ENCODE results near the gene CDK6.

Gene CDK6

DNA sequence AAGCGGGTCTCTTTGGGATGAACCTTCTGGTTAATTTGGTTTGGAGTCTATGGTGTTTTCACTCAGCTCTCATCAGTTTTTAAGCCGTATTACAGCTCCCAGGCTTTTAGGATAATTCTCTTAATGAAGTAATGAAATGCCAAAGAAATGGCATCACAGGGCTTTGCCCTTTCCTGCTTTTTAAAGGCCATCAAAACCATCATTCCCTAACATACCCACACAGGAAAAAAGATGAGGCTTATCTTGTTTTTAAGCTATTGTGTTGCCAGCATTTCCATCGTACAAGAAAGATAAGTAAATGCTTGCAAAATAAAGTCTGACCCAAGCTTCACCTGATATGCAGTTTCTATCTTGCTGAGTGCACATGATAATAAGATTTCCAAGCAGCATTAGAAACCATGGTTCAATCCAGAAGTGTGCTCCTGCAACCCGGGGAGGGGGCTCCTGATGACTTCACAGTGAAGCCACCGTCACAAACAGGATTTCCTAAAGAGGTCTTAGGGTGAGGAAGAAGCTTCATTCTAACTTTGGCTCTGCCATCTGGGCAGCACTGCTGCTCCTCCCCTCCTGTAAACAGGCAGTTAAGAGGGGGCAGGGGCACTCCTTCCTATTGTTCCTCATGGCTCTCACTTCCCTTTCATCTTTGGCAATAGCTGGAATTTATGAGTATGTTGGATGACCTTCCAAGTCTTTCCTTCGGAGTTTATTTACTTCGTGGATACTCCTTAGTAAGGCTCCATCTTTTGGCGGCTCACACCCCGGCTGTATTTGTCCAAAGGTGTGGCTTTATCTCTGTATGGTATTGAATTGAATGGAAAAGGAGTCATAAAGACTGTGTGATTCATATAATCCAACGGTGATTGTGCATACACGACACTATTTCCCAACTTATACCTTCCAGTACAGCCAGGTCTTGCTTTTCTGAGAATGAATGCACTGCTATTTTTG lies 191.0 kb downstream of the CDK6 start:
- peak in 1 of 3 experiments; percentile 24 for DNase-seq (ENCODE audit: low read depth in 3 of 3)

DNA sequence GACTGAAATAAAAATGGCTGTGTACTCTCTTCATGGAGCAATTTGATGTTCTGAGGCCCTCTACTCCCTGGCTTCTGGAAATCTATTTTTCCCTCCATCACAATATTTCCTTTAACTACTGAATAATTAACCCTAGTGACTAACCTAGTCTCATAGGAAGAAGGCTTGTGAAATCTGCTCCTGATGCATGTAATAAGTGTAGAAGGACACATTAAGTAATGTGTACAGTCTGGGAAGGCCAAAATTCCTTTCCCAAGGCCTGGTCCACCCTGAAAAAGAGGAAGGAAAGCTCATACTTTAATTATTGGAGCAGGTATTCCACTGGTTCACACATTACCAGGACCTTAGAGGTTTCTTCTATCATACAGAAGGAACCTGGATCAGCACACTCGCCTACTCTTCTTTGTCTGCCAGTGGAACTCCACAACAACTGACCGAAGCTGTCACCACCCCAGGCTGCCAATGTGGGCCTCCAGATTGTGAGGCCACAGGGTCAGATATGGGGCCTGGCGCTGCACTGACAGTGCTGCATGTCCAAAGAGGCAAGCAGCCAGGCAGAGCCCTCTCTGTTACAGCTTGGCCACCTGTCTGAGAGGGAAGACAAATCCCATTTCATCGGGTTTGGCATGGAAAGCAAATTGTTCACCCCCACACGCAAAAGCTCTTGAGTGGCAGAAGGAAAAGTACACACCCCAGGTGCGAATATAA lies 191.8 kb downstream of the CDK6 start:
- no peak for DNase-seq (ENCODE audit: low read depth in 3 of 3)

DNA sequence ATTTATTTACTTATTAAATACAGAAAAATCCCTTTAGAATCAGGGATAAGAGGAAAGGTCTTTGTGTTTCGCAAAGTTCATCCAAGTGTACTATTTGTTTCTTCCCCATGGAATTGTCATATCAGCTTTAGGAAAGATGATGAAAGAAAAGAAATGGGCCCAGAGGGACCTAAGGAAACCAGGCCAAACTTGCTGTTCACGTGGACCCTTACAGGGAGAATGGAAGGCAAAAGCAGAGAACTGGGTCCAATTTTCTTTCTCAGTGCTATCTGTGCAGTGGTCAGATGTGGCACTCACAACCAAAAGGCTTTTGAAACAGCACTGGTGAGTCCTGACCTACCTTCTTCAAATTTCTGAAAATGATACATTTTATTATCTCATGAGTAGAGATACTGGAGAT lies 192.6 kb downstream of the CDK6 start:
- no peak for DNase-seq (ENCODE audit: low read depth in 3 of 3)

DNA sequence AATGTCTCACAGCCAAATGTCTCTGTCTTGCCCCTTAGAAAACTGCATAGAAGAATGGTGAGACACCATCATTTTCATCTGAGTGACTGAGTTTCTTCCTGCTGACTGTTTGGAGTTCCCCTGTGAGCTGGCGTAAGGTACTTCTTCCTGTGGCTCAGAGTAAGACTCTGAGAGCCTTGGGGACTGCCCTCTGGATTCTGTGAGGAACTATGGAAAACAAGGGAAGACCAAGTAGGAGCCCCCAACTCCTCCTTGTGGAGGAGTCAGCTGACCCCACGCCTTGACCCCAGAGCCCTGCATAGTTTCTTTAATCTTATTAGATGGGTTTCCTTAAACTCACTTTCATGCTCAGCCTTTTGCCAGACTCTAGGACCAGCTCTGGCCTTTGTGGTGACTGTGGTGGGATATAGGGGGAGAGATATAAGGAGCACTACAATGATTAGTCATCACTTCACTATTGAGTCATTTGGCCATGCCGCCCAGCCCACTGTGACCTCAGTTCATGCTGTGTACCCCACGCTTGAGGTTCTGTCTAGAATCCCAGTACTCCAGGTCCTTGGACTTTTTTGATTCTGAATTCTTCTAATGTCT lies 194.4 kb downstream of the CDK6 start:
- peak; percentile 28 to 66 (median 46) for DNase-seq (ENCODE audit: low read depth in 3 of 3)

DNA sequence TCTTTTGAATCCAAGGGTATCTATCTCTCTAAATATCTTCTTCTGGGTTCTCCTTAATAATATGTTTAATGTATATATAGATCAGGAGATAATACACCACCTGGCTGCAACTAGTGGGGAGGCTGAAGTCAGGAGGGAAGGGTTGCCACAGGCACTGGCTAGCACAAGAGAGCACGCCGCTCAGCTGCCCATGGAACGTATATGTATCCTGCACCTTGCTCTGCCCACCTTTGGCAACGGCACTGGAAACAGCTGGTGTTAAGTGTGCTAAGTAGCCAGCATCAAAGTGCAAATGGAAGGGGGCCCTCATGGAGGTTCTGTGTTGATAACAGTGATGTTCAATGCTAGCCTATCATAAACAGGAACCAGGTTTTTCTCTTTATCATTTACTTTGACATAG lies 196.4 kb downstream of the CDK6 start:
- no peak for DNase-seq (ENCODE audit: low read depth in 3 of 3)

DNA sequence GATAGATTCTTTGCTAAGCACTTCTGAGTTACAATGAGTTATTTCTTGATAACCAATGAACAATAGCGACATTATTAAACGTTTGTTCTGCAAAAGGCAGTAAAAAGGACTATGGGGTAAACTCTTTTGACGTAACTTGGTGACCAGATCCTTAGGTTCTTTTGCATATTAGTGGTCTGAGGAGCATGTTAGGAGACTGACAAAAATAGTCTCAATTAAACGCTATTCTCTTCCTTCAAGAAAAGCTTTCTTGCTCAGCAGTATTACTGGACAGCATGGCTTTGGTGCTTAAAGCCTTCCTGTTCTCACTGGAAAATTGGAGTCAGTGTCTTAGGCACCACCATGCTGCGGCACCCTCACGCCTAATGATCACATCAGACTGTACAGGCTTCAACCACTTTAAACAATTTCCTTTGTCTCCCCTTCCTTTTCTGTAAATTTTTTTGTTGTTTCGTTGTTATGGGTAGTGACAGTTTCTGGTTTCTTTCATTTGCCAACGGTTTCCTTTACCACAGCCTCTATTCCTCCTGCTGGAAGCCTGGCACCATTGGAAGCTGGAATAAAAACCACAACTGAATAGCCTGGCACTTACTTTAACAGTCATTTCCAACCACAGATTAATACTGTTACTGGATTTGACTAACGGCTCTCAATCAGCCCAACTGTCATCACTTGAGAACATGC lies 197.0 kb downstream of the CDK6 start:
- peak in 1 of 3 experiments; percentile 32 for DNase-seq (ENCODE audit: low read depth in 3 of 3)

DNA sequence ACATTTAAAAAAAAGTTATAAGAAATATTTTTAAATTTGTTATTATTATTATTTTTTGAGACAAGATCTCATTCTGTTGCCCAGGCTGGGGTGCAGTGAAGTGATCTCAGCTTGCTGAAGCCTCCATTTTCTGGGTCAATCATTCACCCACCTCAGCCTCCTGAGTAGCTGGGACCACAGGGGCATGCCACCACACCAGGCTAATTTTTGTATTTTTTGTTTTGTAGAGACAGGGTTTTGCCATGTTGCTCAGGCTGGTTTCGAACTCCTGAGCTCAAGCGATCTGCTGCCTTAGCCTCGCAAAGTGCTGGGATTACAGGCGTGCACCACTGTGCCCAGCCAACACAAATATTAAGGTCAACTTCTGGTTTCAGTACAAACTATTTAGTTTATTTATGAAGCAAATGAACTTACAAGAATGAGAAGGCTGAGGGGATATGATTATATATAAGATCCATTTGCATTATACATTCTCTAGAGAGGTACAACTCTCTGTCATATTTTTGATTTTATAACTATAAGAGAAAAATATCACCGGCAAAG lies 200.3 kb downstream of the CDK6 start:
- DNase-seq (ENCODE audit: low read depth in 3 of 3) = no peak

DNA sequence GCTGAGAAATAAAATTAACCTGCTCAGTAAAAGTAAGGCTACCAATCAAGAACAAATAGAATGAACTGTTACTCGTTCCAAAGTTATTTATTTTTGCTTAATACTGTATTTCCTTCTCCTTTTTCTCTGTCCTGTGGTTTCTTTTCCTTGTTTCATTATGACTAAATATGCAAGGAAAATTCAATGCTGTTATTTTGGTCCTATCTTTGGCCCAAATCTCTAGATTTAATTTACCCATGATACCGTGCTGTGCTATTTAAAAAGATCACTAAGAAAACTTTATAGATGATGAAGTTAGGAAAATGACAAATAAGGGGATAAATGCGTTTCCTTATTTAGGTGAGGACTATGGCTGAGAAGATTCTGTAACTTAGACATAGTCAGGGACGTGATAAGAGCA lies 200.8 kb downstream of the CDK6 start:
- no peak for DNase-seq (ENCODE audit: low read depth in 3 of 3)

DNA sequence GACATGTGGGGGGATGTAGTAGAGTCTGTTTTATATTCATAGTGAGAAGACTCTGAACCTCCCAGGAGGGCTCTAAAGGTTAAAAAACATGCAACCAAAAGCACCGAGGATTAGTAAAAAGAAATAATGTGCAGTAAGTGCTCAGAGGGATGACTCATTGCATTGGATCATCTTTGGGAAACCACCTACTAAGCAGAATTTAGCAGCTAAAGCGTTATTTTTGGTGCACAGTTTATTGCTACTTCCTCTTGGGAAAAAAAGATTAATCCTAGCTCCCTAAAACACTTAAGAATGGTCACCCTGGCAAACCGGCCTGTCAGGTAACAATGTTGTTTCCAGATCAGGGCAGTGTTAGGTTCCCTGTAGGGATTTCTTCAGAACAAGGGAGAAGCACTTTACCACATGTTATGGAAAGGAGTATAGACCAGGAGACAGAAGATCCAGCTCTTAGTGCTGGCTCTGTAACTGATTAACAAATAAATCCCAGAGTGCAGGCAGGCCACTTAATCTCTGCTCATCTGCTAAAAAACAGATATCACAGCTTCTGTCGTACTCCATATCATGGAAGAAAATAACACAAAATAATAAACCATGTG lies 201.4 kb downstream of the CDK6 start:
- DNase-seq (ENCODE audit: low read depth in 3 of 3) = no peak

DNA sequence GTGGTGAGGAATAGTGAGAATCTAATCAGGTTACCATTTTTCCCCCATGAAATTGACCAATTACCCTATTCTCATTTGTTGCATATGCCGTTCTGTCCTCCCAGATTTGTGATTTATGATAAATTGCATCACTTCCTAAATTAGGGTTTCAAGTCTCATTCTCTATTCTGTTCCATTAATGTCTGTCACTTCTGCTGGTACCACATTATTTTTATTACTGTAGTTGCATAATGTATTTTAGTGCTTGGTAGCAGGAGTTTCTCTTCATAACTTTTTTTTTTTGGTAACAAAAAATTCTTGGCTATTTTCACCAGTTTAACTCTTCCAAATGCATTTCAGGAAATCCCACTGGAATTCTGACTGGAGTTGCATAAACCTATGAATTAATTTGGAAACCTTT lies 202.2 kb downstream of the CDK6 start:
- DNase-seq (ENCODE audit: low read depth in 3 of 3) = no peak

DNA sequence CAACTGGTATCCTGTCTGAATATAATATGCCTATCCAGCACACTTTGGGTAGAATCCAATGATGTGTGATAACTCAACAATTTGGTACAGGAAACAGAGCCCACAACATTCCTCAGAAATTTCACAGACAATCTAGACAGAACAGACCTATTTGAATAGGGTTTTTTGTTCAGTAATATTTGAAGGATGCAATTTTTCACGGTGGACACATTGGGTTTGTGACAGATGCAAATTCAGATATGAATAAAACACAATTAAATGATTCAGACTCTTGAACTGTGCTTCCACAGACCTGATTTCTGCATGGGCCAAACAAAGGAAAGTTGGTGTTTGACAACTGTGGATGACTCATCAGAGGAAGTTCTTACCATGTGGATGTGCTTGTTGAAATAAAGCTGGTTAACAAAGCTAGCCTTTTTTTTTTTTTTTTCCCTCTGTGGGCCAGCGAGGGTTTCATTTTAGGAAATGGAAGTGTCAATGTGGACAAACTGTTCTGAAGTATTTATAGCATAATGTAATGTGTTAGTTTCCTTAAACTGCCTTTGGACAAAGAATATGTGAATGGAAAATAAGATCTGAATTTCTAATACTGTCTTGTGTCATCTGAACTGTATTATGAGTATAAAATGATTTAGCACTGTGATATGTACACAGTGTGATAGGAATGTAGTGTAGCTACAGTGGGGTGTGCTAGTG lies 203.0 kb downstream of the CDK6 start:
- no peak for DNase-seq (ENCODE audit: low read depth in 3 of 3)

DNA sequence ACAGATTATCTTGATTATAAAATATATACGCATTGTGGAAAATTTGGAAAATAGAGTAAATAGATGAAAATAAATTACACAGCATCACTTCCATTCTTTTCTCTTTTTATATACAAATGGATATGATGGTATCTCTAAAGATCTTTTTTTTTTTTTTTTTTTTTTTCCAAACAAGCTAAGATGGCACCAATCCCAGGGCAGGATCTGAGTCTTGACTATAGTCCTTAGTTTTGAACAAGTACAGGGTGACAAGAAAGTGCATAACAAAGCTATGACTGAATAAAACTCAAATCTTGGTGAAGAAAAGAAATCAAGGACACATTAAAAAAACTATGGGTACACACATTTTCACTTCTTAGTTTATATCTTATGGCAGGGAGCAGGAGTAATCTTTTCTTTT lies 203.6 kb downstream of the CDK6 start:
- no peak for DNase-seq (ENCODE audit: low read depth in 3 of 3)

DNA sequence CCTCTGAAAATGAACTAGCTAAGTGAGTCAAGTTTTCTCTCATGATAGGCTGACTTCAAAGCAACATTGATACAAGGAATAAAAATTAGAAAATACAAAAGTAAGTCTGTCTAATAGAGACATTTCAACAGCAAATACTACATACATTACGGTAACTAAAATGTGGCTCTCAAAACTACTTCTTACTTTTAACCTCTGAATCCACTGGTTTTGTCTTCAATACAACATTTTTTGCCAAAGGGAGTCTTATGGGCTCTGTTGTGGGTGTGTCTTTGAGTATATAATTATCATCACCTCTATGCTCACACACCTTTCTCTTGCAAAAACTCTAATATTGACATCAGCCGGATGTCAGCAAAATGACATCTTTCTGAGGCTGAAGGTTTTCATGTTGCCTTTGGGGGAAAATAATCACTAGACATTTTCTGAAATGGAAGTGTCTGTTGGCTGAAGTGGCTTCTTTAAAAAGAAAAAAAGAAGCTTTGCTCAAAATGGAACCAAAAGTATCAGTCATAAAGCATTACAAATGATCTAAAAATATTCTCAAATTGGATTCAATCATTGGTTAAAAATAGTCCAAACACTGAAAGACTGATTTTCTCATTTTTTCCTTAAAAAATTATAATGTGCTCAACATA lies 204.4 kb downstream of the CDK6 start:
- DNase-seq (ENCODE audit: low read depth in 3 of 3) = no peak

DNA sequence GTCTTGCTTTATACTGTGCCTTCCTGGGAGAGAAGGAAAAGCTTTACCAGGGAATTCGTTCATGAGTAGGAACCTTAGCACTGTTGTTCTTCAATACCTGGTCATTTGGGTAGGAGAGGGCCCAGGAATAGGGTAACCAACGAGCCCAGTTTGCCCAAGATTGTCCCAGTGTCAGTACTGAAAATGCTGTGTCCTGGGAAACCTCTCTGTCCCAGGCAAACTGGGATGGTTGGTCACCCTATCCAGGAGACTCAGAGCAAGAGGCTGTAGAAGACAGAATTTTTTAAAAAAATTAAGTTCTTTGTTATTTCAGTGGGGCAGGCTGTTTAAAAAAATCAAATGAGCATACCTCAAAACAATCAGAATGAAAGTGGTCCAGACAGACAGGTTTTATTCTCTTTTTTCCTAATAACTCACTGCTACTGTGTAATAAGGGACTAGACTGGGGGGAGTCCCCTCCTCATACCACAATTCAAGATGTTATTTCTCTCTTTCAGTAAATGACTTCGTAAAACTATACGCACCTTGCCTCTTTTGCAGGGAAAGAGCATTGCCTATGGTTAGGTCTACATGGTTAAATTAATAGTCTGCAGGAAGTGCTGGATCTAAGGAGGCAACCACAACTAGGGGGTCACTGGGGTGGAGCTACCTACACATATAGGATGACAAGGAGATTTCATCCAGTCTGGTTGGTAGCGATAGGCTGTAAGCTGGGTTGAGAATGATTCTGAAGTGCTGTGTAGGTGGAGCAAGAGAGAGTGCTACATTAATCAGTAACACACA lies 205.1 kb downstream of the CDK6 start:
- DNase-seq (ENCODE audit: low read depth in 3 of 3) = peak in 2 of 3 experiments; percentile 48 to 49

DNA sequence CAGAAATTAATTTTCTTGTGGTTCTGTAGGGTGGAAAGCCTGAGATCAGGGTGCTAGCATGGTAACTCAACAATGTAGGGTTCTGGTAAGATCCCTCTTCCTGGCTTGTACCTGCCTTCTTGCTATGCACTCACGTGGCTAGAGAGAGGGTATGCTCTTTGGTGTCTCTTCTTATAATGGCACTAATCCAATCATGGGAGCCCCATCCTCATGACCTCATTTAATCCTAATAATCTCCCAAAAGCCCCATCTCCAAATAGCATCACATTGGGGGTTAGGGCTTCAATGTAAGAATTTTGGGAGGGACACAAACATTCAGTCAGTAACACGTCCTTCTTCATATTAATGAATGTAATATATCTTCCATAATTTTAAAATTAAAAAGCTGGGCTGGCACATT lies 206.6 kb downstream of the CDK6 start:
- no peak for DNase-seq (ENCODE audit: low read depth in 3 of 3)

DNA sequence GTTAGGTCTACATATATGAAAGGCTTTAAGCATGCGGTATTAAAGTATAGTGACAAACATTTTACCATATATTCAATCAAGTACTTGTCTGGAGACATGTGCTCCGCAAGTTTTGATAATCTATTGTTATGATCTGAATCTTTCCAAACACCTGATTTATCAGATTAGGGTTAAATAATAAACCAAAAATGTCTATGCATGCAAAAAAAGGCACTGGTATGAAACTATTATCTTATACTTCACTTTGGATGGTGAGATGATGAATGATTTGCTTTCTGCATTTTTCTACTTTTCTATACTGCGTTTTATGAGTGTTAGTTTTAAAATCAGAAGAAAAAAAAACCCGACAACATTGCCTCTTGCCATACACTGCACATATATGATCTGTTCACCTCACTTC lies 208.4 kb downstream of the CDK6 start:
- DNase-seq (ENCODE audit: low read depth in 3 of 3) = no peak

DNA sequence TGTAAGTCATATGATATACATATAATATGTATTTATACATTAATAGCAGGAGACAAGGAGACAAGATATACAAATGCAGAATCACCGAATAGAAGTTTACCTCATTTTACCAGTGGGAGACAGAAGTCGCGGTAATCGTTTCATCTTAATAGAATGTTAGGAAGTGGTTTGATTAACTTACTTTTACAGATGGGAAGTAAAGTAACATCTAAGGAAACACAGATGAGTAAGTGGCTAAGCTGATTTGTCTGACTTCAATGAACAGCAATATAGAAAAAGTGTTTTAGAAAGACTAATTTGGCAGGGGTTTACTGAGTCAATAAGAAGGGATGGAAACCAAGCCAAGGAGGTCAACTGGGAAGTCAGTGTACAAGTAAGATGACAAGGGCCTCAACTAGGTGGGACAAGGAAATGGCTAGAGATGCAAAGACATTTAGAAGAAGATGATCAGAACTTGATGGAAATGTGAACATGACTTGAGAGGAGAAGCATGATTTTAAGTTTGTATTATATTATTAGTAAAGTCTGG lies 210.0 kb downstream of the CDK6 start:
- DNase-seq (ENCODE audit: low read depth in 3 of 3) = no peak

DNA sequence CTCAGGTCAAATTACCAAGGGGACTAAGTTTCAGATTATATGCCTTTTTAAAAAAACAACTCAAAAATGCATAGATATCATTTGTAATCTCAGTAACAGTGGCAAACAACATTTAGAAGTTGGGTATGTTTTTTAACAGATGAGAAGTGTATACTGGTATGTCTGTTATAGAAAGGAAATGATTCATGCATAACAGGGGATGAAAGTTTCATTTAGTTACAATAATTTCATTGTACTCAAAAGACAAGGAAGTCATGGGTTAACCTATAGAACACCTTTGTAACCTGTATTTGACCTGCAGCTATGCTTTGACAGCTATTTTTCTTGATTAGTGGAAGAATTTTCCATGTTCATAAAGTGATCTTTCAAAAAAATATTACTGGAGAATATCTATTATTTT lies 210.8 kb downstream of the CDK6 start:
- no peak for DNase-seq (ENCODE audit: low read depth in 3 of 3)

DNA sequence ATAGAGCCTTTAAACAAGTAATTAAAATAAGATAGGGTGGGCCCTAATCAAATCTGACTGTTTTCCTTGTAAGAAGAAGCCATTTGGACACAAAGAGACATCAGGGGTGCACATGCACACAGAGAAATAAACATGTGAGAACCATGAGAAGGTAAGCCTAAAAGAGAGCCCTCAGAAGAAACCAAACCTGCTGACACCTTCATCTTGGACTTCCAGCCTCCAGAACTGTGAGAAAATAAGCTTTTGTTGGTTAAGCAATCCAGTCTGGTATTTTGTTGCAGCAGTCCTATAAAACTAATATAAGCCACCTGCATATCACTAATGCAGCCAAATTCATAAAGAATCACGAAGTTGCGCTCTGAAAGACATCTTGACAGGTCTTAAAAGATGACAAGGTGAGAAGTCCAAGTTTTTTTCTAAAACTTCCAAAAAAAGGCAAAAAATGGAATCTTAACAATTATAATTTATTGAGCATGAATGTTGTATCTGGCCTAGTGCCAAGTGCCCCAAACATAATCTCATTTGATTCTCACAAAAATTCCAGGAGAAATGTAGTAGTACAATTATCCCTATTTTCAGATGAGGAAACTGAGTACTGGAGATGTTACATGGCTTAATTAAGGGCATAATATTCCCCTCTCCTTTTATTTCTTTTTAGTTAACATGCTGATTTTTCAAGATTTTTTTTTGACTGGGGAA lies 211.9 kb downstream of the CDK6 start:
- DNase-seq (ENCODE audit: low read depth in 3 of 3) = no peak

All from stimulated activated CD4-positive, alpha-beta T cell treated with anti-CD3 and anti-CD28 coated beads, TNF-alpha, amount 100 ng/mL, for 24 hours (primary cell).